Measurements from ENCODE around the gene CENPL. TPM values are rescaled to one million over a fixed set of nuclear protein-coding genes. Genes with fewer than 3 reads are reported as not detected.

The CENPL gene
- total and polyA plus RNA-seq, 9 of the 15 experiments (the other 6 are each of a cell fraction or from before 2014, with no cell fraction given), result 33.0 to 52.7 (median 39.7) TPM

DNA sequence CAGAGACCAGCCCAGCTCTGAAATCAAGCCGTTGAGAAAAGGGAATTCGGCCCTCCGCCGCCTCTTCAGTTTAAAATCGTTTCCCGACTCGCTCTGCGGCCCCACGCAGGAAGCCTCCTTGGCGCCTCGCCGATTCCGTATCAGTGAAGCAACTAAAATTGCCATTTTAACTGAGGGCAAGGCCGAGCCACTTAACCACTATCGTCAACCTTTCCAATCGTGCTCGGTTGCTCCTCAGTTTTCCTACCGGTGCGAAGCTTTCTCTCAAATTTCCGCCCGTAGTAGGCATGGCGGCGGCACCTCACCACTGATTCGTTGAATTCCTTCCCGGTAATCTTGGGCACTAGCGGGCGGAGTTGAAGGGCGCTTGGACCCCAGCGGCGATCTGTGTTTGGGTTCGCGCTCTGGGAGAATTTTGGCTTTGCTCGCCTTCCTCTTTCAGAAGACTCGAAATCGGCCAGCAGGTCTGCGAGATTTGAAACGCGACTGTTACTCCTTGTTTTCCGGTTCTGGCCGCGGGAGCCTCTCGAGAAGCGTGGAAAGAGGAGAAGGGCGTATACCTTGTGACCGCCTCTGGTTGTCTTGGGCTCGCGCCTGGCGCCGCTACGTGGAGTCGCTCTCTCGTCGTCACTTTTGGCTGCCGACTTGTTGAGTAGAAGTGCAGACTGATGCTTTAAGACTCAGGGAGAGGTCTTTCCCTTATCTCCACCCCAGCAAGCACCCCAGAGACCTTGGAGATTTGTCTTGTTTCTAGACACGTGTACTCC is at the start of gene CENPL, which contains the start of gene DARS2 (continued):
- TF ChIP-seq, protein P1, sequence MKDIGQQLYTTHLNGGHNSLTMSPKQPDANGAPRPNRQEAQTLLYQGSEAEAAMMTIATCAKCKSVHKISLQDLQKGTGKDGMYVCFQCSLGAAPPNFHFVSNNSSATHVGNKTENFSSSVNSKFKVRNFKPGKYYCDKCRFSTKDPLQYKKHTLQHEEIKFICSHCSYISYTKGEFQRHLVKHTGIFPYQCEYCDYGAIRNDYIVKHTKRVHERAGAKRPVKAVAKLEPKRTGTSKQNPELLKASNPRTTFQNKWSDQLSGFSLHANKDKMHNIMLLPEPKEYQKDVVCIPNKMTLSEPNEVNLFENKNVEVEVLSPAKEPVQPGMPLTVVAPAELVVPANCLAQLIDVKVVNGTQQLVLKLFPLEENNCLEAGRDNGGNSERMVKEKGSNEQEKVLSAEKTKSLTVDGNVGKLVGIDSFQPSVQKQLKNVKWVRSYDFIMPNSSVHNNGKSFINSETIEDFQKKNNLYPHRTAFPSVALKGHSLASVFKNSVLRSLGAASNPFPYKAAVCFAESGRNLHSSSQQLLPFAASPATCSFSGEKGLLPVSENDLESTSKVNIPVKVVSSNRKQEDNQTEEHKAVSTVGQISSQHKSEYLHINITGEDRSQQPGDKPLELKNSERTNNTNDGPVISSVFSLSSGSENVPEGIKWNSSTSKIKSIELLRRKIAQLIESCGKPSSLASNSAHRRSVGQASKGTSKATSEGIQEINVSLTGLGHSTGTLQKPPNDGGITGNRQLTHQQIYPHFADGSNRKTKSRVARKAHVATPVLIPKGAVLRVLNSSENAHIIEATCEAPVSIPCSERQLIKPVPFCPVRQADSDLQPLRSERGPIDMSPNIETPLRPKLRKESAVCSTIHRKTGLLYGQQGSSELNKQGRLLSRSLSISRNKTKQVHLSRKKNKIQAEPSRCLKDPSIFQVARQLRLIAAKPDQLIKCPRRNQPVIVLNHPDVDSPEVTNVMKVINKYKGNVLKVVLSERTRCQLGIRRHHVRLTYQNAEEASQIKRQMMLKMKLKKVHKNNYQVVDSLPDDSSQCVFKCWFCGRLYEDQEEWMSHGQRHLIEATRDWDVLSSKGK (CRISPR knock-in tag; IDR thresholded peaks at IDR 0.05), result no peak
- 0 out of 2 replicates have a peak, but pooled peaks have one; percentile 36 for TF ChIP-seq NCOR1 (IDR thresholded peaks at IDR 0.05)
- TF ChIP-seq PHB (CRISPR knock-in tag; IDR thresholded peaks at IDR 0.05), result no peak
- TF ChIP-seq, protein P2, sequence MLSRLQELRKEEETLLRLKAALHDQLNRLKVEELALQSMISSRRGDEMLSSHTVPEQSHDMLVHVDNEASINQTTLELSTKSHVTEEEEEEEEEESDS (CRISPR knock-in tag; IDR thresholded peaks at IDR 0.05), result no peak
- TF ChIP-seq ADNP (tag; IDR thresholded peaks at IDR 0.05), result no peak
- peak; percentile 96 for TF ChIP-seq POLR2H (tag; IDR thresholded peaks at IDR 0.05; ENCODE audit: low read depth)
- TF ChIP-seq, protein P3, sequence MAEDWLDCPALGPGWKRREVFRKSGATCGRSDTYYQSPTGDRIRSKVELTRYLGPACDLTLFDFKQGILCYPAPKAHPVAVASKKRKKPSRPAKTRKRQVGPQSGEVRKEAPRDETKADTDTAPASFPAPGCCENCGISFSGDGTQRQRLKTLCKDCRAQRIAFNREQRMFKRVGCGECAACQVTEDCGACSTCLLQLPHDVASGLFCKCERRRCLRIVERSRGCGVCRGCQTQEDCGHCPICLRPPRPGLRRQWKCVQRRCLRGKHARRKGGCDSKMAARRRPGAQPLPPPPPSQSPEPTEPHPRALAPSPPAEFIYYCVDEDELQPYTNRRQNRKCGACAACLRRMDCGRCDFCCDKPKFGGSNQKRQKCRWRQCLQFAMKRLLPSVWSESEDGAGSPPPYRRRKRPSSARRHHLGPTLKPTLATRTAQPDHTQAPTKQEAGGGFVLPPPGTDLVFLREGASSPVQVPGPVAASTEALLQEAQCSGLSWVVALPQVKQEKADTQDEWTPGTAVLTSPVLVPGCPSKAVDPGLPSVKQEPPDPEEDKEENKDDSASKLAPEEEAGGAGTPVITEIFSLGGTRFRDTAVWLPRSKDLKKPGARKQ (CRISPR knock-in tag; IDR thresholded peaks at IDR 0.05), result no peak
- TF ChIP-seq ZFP30 (CRISPR knock-in tag; IDR thresholded peaks at IDR 0.05; ENCODE audit: borderline replicate concordance), result no peak
- no peak for TF ChIP-seq LARP7 (IDR thresholded peaks at IDR 0.05)
- TF ChIP-seq, protein P4, sequence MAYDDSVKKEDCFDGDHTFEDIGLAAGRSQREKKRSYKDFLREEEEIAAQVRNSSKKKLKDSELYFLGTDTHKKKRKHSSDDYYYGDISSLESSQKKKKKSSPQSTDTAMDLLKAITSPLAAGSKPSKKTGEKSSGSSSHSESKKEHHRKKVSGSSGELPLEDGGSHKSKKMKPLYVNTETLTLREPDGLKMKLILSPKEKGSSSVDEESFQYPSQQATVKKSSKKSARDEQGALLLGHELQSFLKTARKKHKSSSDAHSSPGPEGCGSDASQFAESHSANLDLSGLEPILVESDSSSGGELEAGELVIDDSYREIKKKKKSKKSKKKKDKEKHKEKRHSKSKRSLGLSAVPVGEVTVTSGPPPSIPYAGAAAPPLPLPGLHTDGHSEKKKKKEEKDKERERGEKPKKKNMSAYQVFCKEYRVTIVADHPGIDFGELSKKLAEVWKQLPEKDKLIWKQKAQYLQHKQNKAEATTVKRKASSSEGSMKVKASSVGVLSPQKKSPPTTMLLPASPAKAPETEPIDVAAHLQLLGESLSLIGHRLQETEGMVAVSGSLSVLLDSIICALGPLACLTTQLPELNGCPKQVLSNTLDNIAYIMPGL (CRISPR knock-in tag; IDR thresholded peaks at IDR 0.05), result no peak
- peak in 1 of 2 experiments; percentile 36; a peak in 2 of 4 replicates for TF ChIP-seq KDM4B (IDR thresholded peaks at IDR 0.05; ENCODE audit: borderline replicate concordance in 2 of 2, low read depth in 1 of 2)
- no peak for TF ChIP-seq NR3C1 (CRISPR knock-in tag; IDR thresholded peaks at IDR 0.05)
- TF ChIP-seq BRCA1 (IDR thresholded peaks at IDR 0.05), result no peak
- TF ChIP-seq BRCA1 (CRISPR knock-in tag; IDR thresholded peaks at IDR 0.05), result no peak
- 0 out of 2 replicates have a peak, but pooled peaks have one; percentile 58 for TF ChIP-seq E2F3 (CRISPR knock-in tag; IDR thresholded peaks at IDR 0.05)
- TF ChIP-seq GTF2F1 (IDR thresholded peaks at IDR 0.05; ENCODE audit: low read depth, low read length), result peak; percentile 25
- TF ChIP-seq ZNF707 (CRISPR knock-in tag; conservative IDR thresholded peaks at IDR 0.05), result no peak
- no peak for TF ChIP-seq ZFPM2 (CRISPR knock-in tag; IDR thresholded peaks at IDR 0.05)
- TF ChIP-seq EZH2 (IDR thresholded peaks at IDR 0.05; ENCODE audit: borderline replicate concordance, low read depth, low read length), result no peak; the same call in 1 of the 2 replicates
- no peak; the same call in 1 of the 2 replicates for TF ChIP-seq BACH1 (tag; IDR thresholded peaks at IDR 0.05)
- no peak for TF ChIP-seq SRSF3 (IDR thresholded peaks at IDR 0.05; ENCODE audit: insufficient read depth, low read length)
